ENCODE results near the gene MOV10L1.
A peak's percentile ranks its signal among the peaks of the same experiment; 100 is the strongest.
"Not testable (repeated sequence)": the region's sequence is repeated elsewhere in the genome, so short reads cannot be mapped to it uniquely, and the experiment has no call there.

Gene MOV10L1

DNA sequence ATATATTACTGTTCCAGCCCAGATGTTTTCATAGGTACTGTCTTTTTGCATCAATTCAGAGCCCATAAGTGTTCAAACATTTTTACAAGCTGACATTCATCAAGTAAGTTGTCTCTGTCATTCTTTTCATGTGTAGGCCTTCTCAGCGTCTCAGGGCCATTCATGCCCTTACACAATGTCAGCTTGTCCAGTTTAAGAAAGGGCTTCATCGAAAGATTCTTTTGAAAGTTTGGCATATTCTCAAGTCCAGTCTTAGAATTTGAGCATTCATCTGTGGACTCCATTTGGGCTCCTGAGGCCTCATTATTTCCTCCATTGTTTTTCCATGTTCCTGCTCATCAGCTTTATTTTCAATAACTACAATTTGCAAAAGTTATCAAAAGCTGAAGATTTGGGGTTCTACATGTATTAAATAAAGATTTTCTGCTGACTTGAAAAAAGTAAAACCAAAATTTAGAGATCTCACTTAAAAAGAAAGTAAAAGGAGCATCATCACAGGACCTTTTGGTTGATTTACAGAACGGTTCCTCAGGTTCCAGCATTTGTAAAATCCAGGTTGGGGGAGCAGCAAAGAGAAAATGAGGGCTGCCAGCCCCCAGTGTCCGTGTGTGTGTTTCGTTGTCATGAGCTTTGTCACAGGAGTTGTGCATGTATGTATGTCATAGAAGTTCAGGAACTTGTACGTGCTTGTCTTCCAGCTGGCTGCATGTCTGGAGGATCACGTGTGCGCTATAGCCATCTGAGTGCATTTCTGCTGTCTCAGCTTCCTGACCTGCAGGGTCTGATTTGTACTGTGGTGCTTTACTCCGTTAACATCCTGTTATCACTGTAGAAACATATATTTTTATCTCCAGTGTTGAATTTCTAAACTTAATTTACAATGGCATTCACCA lies 15.6 kb downstream of the MOV10L1 start:
- no peak for DNase-seq

DNA sequence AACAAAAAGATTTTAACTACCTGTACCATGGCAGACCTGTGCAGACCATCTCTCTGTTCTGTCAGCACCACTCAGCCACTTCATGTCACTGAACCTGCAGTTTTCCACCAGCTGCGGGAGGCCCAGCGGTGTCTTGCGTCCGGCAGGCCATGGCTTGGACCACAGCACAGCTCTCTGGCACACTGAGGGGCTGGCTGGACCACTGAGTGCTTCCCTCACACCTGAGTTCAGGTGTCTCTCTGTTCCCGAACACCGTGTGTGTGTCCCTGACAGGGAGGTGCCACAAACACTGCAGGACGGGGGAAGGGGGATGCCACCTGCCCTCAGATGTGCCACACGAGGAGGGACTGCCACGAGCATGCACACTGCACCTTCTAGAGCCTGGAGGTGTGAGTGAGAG lies 17.7 kb downstream of the MOV10L1 start:
- no peak for DNase-seq

DNA sequence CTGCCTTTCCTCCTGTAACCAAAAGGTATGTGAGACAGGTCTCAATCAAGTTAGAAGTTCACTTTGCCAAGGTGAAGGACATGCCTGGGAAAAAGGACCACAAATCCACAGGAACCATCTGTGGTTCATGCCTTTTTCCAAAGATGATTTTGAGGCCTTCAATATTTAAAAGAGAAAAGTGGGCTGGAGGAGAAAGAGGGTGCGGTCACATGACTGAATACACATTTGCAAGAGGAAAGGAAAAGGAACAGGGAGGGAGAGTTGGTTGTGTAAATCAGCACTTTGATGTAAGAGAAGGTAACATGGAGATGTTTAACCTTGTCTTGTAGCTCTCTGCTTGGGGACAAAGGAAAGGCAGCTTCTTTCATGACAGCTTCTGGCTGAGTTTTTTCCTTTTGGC lies 21.2 kb downstream of the MOV10L1 start:
- DNase-seq: no peak

DNA sequence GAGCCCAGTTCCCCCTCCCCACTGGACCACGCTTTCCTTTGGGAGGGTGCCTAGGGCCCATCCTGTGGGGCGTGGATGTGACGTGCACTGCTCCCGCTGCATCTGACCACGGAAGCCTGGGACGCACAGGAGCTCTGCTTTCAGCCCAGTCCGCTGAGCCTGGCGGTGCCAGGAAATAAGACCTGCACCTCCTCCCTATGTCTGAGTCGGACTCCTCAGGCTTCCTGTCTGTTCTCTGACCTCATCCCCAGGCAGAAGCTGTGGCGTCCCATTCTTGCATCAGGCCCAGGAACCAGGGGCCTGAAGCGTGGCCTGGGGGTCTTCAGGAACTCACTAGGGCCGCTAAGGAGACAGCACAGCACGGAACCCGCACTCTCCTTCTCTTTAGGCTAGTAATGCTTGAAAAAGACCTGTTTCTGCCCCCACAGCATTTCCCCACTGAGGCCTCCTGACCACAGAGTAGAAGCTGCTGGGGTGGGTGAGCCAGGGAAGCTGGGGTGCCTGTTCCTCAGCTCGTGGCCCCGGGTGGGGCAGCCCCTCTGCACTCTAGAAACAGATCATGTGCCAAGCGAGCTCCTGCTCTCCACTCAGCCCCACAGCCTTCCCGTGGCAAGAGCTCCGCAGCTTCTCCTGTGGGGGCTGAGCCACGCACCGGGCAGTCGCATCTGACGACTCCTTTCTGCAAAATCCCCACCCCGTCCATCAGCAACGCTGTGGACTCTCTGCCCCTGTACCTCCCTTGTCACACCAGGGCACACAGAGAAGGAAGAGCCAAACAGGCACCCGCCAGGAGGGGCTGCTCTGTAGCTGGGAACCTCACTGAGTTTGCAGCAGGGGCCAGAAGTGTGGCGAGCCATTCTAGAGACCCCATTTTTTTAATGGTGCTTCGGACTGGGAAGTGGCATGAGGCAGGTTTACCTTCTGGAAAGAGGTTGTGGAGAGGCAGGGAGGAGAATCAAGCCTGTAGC lies 22.6 kb downstream of the MOV10L1 start:
- no peak for DNase-seq

DNA sequence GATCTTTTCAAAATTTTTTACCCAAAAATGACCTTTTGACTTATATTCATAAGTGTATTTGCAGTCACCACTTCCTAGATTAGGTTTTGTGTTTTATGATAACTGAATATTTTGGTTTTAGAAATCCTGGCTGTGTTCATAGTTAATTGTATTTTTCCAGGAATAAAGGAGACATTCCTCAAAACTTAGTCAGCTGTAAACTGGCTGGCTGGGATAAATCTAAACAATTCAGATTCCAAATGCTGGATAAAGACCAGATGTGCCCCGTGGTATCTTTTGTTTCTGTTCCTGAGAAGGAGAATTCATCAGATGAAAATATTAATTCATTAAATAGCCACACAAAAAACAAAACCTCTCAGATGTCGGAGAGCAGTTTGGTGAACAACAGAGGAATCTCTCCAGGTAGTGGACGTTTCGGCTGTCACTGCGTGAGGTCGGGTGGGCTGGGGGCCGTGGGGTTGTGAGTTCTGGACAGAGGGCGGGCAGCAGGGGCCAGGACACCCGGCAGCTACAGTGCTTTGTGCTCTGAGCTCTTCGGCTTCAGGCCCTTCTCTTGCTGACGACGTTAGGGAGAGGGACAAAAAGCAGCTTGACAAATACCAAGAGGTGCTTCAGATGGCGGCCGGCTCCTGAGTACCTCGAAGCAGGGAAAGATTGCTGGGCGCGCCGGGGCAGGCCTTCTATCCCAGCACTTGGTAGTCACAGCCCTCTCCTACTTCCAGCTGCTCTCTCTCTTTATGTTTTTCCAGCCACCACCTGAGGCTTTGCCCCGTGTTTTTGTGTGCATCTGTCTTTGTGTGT lies 24.6 kb downstream of the MOV10L1 start:
- DNase-seq: no peak

DNA sequence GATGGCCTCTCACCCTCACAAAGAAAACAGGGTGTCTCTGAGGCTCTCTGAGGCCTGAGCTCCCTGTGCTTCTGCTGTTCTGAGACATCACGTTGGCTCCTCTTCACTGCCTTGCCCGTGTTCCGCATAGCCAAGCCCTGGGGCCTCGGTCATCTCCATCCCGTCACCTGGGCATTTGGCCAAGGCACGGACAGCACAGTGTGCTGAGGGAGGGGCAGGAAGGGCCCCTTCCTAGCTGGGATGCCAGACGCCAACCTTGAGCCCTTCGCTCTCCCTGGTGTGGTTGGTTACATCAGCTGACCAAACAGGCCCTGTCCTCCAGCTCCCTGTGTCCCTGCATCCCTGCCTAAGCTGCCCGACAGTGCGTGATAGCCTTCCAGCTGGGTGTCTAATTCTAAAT lies 25.9 kb downstream of the MOV10L1 start:
- no peak for DNase-seq

DNA sequence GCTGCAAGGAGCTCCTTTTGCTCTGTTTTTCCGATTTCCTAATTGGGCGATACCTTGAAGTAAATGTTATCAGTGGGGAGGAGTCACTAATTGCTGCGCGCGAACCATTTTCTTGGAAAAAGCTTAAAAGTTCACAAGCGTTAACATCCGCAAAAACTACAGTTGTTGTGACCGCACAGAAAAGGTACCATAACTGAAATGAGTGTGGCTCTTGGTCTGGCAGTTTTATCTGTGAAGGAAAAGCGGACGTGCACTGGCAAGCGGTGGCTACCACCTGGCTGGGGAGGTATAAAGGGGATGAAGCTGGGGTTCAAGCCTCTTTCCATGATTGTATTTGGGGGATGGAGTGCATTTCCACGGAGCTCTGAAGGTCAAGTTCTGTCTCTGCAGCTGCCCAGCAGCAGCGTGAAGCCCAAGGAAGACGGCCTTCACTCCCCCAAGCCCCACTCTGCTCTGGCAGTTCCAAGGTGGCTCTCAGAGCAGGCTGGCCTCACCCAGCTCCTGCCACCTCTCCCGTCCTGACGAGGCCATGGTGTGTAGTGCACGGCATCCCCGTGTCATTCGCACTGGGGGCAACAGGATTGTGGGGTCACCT lies 27.5 kb downstream of the MOV10L1 start:
- DNase-seq: no peak

DNA sequence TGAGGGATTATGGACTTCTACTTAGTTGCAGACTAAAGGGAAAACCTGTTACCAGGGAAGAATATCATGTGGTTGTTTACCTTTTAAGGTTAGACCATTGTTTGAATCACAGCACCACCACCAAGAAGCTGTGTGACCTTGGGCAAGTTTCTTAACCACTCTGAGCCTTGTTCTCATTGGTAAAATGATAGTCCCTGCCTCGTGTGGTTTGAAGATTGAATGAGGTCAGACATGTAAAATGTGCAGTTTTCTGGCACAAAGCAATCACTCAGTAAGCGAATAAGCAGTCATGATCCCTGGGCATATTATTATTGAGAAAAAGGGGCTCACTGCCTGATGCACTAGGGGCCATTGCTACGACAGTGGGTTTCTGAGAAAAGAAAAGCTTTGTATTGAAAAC lies 28.3 kb downstream of the MOV10L1 start:
- DNase-seq: no peak

DNA sequence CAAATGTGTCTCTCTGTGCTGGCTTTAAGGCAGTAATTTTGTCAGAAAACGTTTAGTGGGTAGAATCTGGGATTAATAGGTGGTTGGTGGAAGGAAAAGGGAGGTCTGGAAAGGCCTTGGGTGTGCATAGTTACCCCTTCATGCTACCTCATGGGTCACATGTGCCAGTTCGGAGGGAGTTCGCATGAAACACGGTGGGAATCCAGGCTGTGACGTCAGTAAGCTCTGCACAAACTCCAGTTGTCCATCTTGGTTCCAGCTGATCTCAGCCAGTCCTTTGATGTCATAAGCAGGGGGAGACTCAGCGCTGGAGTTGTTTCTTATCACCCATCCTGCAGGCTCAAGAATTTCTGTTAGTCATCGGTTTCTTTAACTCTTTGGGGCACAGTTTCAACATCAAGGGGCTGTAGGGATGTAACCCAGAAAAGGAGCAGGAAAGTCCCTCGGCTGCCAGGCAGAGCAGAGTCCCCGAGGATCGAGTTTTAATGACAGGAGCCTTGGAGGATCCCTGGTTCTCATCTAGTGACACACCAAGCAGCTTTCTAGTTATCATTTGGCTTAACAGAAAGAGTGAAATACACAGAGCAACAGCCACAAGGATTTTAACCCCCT lies 28.9 kb downstream of the MOV10L1 start:
- DNase-seq: no peak

DNA sequence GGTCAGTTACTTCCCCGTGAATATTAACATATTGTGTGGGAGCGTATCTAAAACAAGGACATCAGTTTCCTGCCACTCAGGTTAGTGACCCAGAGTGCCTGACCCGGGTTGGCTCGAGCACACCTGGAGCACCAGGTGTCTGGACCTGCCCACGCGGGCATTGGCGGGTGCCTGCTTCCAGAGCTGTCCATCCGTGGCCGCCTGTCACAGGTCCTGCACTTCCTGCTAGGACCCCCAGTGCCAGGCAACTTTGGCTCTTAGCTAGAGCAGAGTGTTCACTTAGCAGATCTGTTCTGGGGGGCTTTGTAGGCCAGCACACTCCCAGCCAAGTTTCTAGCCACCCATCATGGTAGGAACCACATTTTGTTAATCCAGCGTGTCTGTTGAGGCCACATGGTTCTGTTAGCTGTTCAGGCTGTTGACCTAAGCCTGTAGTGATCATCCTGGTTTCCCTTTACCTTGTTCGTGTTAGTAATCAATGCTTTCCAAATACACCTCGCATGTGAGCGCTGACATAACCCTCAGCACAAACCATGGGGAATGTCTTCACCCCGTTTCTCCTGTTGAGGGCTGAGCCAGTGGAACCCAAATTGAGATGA lies 29.5 kb downstream of the MOV10L1 start:
- no peak for DNase-seq

DNA sequence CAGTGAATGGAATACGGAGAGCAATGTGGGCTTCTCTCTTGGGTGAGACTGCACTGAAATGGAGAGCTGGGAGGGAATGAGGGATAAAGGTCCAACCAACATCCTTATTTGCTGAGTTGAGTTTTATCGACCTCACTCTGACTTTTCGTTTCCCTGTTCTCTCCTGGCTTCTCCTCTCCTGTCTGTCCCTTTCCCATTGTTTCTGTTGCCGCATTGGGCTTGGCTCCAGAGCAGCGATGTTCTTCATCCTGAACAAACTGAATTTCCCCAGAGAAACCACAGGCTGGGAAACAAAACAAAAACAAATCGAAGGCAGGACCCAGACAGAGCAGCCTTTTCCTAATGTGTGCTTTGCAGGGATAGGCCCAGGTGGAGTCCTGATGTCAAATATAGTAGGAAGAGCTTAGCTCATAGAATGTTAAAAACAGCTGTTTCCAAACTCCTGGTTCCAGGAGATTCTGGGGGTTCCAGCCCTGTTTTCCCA lies 30.0 kb downstream of the MOV10L1 start:
- DNase-seq: no peak

DNA sequence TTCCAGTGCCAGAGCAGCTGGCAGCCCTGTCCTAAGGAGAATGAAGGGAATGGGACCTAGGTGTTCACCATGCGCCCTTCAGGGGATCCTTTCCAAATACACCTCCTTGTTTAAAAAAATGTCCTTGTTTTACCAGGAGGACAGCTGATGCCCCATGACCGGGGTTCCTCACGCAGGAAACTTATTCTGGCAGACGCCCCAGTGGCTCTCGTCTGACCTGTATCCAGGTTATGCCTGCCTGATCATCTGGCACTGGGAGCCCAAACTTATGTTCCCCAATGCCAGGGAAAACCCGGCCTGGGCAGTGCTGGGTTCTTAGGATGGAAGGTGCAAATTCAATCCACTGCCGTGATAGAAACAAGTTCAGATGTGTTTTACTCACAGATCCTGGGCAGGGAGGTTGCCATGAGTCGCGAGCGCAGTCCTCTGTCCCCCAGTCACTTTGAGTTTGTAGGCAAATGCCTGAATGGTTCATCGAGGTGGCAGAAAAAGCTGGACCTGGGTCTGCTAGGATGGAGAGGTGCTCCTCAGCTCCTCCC lies 31.5 kb downstream of the MOV10L1 start:
- no peak for DNase-seq

DNA sequence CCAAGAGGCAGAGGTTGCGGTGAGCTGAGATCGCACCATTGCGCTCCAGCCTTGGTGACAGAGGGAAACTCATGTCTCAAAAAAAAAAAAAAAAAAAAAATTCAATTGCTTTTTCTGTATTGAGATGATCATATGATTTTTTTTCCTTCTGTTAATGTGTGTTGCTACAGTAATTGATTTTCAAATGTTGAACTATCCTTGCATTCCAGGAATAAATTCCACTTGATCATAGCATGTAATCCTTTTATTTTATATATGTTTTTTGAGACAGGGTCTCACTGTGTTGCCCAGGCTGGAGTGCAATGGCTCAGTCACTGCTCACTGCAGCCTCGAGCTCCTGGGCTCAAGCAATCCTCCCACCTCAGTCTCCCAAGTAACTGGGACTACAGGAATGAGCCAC lies 33.3 kb downstream of the MOV10L1 start:
- DNase-seq: no peak

DNA sequence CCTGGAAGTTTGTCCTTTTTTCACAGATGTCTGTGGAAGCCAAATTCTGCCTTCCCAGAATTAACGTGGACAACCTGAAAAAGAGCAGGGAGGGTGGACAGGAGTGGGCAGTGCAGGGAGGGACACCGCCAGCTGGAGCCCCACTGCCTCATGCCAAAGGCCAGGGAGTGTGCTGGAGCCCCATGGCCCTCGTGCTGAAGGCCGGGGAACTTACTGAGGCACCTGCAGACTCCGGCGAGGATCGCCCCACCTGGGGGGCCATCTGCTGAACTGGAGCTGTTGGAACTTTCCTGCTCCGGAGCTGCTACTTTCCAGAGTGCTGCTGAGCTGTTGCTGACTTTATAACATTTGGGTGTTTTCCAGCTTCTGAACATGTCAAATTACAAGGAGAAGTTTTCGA lies 35.2 kb downstream of the MOV10L1 start:
- no peak for DNase-seq

DNA sequence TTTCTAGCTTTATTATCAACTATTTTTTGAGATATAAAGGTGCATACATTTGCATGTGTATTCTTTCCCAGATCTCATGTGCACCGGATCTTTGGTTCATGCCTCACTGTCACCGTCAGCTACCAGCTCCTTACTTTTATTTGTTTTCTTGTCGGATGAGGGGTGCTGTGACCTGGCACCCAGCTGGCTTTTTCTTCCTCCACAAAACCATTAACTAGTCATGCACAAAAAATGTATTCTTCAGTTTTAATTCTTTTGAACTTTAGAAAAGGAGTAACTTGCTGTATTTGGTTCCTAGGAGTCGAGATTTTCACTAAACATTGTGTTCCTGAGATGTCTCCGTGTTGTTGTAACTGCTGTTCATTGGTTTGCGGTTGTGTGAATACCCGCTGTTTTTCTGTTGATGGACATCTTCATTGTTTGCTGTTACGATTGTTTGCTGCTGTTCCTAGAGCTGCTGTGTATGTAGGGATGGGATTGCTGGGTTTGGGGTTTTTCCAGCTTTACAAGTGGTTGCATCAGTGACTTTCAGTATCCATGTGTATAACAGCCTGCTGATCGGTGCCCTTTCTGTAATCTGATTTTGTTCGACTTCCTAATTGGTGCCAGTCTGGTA lies 39.4 kb downstream of the MOV10L1 start:
- DNase-seq: no peak

DNA sequence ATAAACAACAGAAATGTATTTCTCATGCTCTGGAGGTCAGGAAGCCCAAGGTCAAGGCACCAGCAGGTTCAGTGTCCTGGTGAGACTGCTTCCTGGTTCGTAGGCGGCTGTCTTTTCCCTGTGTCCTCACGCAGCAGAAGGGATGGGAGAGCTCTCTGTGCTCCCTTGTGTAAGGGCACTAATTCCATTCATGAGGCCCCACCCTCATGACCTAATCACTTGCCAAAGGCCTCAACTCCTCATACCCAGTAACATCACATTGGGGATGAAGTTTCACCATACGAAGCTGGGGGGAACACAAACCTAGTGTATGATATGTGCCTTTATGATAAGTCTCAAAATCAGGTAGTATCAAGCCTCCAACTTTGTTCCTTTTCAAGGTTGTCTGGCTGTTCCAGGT lies 42.1 kb downstream of the MOV10L1 start:
- no peak for DNase-seq

DNA sequence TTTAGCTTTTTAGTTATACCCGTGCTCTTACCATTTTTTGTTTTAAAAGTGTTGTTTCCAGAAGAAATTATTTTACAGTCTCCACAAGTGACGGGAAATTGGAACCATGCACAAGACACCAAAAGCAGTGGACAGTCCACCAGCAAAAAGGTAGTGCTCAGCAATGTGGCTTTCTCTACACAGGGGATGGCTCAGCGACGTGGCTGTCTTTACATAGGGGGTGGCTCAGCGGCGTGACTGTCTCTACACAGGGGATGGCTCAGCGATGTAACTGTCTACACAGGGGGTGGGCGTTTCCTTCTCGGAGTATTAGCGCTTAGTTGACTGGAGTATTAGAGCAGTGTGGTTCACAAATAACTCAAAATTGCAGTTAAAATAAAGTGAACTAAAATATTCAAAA lies 44.7 kb downstream of the MOV10L1 start:
- DNase-seq: no peak

DNA sequence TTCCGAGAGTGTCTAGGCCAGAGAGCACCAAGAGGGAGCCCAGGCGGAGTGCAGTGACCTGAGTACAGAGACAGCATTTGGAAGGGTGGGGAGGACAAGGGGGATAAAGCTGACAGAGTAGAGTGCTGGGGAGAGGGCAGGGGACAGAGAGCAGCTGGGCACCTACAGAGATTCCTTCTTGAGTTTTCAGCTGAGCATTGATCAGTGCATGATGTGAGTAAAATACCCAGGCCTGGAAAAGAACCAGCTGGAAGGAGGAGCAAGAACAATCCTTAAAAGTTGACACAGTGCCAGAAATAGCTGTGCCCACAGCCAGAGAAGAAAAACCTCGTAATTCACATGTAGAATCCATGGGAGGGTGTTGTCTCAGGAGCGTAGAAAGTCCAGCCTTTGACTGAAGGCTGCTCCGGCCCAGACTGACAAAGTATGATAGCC lies 46.8 kb downstream of the MOV10L1 start:
- DNase-seq: peak; percentile 22

DNA sequence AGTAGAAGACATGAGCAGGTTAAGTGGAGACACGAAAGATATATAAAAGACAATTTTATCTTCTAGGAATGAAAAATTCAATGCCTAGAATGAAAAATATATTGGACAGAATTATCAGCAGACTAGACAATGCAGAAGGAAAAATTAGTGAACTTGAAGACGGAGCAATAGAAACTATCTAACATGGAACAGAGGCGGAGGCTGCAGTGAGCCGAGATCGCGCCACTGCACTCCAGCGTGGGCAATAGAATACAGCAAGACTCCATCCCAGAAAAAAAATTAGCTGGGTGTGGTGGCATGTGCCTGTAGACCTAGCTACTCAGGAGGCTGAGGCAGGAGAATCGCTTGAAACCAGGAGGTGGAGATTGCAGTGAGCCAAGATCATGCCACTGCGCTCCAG lies 47.5 kb downstream of the MOV10L1 start:
- not testable (repeated sequence) for DNase-seq

DNA sequence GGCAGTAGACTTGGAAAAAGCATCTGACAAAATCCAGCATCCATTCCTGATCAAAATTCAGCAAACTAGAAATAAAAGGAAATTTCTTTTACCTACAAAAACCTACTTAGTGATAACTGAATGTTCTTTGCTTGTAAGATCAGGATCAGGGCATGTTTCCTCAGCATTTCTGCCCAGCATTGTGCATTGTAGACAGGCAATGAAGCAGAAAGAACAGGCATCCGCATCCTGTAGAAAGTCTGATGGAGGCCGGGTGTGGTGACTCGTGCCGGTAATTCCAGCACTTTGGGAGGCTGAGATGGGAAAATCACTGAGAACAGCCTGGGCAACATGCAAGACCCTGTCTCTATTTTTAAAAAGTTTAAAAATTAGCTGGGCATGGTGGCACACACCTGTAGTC lies 48.2 kb downstream of the MOV10L1 start:
- DNase-seq: no peak

DNA sequence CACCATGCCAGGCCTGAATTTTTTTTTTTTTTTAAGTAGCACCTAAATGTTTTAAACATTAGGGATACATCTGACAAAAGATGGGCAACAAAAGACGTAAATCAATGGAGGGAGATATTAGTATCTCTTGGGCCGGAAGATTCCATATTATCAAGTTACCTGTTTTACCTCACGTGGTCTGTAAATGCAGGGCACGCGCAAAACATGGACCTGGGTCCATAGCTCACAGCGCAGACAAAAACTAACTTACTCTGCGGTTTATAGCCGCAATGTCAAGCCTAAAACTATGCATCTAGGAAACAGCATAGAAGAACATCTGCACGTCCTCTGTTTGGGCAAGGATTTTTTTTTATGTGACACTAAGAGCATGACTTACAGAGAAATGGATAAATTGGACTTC lies 49.2 kb downstream of the MOV10L1 start:
- no peak for DNase-seq
